NCI-H345 (cell line): Measurements from ENCODE around the gene UBQLN4.

Experiments used
- DNase-seq: peaks from one replicate; lab custom pipeline; 2025; lab: John Stamatoyannopoulos, UW

Gene UBQLN4

DNA sequence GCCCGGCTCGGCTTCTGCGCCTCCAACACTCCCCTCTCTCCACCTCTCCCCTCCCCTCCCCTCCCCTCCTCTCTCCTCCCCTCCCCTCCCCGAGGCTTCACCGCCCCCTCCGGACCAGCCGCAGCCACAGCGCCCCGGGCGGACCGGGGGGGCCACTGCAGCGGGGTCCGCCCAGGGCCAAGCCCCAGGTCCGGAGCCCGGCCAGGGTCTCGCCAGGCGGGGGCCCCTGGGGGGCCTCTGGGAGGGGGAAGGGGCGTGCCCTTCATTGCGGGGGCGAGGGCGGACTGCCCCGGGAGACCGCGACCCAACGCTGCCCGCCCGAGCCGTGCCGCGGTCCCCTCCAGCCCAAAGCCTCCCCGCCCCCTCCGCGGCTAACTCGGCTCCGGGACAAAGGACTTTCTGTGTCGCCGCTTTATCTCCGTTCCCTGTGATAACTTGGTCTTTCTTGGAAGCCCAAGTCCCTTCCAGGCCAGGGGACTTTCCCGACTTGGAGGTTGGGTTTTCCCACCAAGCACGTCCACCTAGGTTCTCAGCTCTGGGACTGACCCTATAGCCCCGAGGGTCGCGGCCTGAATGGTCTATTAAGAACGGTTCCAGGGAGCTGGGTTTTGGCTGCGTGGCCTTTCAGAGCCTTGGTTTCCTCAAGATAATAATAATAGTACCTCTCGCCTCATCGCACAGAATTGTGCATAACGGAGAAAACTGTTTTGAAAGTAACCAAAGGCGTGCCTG is at the start of gene UBQLN4:
UBQLN4 (minus strand) TSS at position 31 of the 732 bp plus-strand sequence. CDS start 97 bp downstream, outside the sequence.
- DNase-seq = peak; percentile 100

DNA sequence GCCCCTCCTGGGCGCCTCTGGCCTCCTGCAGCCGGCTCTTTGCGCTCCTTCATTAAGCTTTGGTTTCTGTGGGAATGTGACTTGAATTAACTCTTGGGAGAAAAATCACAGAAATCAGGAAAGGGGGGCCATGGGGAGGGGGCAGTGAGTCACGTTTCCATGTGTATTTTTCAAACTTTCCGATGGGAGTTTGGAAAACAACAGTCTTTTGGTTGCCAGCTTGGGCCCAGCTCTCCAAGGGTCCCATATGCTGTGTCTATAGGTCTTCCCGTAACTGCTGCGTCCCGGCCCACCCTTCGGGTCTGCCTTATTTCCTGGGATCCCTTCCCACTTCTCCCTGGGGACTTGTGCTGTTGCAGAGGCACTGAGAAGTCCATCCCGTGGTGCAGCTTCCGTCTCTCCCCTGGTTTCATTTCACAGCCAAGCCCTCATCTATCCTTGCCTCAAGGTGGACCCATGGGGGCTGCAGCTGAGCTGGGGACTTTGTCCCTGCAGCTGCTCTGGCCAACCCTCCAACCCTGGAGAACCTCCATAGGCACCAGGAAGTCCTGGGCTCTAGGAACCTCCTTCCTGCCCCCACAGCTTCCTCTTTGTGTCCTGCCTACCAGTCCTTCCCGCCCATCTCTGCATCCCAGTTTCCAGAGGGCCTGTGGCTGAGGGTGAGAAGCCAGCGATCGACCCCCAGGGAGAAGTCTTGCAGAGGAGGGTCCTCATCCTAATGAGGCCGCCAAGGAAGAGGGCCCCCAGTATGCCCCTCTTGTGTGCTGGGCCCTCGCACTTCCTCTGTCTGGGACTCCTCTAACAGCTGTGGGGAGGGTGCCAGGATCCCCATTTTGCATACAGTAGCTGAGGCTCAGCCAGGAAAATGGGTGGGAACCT is 49.3 kb upstream of the UBQLN4 start:
- DNase-seq = no peak

DNA sequence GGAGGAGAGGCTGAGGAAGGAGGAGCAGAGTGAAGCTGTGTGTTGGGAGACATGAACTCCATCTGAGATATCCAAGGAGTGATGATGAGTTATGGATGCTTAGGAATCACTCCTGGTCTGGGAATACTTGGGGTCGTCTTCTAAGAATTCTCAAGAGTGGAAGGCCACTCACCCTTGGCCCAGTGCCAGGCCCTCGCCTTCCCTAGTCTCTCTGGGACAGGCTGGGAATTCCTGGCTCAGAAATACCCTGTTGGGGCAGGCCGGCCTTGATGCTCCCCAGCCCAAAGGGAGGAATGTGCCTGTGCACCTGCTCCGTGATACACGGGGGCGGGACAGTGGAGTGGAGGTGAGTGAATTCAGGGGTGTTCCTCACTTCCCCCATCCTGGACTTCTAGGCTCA is 48.3 kb upstream of the UBQLN4 start:
- no peak for DNase-seq

DNA sequence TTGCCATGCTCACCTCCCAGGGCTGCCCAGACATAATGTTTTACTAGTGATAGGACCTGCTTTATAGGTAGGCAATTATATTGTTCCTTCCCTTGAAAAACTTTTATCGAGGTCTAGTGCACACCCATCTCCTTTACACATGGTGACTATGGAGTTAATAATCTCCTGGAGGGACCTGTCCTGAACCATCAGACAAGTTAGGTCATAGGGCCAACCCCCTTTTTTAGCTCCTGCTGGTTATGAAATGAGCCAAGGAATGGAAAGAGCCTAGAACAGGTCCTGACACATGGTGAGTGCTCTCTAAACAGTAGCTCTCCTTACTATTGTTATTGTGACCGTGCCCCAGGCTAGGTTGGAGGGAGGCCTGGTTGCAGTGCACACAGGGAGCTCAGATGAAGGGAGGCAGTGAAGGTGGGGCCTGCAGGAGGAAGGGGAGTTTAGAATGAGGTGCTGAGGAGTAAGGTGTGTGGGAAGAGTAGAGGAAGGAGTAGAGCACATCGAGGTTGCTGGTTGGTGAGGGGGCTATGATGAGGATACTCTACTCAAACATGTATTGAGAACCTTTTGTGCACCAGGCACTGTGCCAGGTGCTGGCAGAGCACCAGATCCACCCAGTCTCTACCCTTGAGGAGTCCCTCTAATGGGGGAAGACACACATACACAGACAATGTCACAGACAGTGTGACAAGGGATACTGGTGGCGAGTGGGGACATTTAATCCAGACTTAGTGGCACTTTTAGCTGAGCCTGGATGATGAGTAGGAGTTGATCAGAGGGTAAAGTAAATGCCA is 46.8 kb upstream of the UBQLN4 start:
- peak; percentile 78 for DNase-seq

DNA sequence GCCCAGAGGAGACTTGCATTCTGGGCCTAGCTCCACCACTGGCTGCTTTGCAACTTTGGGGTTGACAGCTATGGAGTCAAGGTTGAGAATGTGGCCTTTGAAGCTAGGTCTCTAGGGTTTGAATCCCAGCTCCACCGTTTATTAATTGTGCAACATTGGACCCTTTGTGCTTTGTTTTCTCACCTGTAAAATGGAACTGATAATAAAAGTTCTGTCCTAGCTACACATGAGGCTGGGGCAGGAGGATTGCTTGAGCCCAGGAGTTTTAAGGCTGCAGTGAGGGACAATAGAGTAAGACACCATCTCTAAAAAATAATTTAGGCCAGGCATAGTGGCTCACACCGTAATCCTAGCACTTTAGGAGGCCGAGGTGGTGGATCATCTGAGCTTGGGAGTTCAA is 45.7 kb upstream of the UBQLN4 start:
- no peak for DNase-seq

DNA sequence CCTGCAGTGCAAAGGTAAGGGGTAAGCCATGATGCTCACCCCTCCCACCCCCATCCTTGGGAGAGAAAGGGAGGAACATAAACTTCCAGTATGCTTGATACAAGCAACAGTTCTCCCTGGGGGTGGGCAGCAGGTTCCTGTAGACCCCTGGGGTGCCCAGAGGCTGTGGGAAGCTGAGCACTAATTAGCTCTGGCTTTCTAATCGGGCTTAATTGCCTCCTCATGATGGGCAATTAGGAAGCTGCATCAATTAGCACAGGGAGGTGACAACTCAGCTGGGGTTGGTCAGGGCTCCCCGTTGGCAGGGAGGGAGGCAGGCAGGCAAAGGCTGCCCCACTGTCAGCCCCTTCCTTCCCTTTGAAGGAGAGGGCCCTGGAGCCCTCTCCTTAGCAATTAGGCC is 45.2 kb upstream of the UBQLN4 start:
- no peak for DNase-seq

DNA sequence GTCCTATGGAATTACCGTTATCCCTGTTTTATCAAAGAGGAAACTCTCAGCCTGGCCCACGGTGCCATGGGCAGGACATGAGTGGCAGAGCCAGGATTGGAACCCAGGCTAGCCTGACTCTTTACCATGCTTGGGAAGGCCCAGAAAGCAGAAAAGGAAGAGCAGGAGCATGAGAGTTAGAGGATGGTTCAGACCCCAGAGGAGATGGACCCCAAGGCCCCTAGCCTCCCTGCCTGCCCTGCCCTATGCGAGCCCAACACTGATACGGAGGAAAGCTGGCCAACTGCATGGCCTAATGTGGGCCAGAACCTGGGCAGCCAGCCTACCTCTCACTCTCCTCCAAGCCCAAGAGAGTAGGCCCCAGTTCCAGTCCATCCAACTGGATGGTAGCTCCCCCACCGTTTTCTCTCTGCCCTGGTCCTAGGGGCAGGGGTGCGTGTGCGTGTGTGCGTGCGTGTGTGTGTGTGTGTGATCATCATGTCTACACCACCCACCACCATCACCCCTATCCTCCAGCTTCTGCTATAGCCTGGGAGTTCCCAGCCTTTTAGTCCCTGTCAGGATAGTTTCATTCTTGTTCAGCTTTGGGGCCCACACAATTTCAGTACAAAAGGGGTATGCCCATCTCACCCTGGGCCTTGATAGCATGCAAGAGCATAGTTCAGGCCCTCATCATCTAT is 44.0 kb upstream of the UBQLN4 start:
- DNase-seq = no peak

DNA sequence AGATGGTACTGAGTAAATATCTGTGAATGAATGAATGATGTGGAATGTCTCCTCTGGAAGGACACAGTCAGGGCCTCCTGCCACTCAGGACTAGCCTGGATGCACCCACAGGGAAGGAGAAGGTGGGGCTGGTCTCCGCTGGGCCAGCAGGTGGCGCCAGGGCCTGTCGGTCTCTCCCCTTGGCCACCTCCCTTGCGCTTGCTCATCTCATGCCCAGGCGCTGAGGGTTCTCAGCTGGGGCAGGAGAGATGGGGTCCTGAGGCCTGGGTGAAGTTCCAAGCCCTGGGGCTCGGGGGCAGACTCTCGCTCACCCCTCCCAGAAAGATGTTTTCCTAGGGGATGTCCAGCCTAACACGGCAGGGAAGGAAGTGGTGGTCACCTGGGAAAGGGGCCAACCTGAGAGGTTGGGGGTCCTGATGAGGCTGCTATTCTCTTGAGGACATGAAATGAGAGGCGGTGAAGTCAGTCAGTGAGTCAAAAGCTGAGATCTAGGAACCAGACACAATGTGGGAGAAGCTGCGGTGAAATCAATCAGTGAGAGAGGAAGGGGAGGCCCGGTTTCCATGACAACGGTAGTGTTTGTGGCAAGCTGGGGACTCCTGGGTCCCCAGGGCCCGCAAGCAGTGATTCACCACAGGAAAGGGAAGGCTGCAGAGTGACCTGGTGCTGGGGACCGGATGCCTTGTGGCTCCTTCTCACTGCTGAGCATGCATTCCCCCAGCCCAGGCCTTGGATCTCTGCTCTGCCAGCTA is 43.2 kb upstream of the UBQLN4 start:
- peak; percentile 94 for DNase-seq

DNA sequence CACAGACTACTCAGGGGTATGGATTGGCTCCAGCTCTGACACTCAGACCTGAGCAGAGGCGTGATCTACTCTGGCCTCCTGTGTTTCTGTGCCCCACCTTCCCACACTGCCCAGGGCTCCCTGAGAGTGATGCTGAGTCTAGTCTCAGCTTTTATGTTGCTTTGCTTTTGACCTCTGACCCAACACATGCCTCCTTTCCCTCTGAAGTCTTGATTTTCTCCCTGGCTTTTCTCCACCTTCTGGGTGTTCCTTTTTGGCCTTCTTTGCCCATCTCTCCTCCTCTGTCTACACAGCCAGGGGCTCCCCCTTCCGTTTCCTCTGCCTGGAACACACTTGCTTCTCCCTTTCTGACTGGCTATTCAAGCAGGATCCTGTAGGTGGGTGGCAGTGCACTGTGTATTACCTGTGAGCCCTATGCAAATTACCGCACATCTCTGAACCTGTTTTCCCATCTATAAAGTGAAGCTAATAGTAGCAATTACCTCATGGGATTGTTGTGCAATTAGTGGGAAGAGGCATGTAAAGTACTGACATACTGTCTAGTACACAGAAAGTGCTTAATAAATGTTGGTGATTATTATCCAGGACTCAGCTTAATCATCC is 42.4 kb upstream of the UBQLN4 start:
- DNase-seq = no peak

DNA sequence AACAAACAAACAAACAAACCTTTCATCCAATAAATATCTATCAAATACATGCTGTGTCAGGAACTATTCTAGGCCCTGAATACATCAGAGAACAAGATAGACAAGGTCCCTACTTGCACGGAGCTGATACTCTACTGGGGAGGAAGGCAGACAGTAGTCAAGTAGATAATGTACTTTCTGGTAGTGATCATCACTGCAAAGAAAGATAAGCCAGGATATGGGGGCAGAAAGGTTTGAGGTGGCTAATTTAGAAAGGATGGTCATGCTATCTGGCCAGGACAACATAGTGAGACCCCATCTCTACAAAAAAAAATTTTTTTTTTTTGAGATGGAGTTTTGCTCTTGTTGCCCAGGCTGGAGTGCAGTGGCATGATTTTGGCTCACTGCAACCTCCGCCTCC is 38.0 kb upstream of the UBQLN4 start:
- DNase-seq = no peak

DNA sequence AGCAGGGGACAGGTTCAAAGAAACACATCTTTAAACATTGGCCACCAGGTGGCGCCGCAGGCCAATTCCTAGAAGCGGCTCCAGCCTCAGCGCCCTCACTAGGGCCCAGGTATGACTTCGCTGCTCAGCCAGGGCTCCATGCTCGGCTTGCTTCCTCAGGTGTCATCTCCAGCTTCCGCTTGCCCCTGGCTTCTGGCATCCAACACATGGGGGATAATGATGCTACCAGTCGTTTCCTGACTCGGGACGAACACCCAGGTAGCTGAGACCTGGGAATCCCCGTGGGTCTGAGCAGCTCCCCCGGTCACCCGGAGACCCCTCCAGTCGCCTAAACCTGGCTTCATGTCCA is 37.2 kb upstream of the UBQLN4 start:
- peak; percentile 99 for DNase-seq

DNA sequence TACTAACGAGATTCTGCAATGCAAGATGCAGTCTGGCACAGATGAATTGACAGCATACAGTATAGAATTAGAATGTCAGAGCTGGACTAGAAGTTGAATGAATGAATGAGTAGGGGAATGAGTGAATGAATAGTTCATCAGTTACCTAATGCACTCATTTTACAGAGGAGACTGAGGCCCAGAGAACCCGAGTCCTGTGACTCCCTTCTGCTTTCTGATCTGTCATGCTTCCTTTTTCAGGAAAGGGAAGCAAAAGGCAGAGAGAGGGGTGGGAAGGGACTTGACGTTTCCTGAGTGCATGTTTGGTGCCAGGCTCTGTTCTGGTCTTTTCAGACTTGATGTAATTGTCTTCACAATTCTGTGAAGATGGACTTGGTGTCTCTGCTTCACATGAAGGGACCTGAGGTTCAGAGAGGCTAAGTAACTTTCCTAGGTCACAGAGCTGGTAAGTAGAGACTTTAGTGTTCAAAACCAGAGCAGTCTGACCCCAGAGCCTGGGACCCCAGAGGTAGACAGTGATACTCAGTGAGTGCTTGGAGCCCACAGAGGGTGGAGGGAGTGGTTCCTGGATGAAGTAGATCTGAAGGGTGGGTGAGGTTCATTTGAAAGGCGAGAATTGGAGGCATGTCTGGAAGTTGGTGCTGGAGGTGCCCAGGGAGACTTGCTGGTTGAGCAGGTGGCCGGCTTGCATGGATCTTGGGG is 36.7 kb upstream of the UBQLN4 start:
- DNase-seq = no peak

DNA sequence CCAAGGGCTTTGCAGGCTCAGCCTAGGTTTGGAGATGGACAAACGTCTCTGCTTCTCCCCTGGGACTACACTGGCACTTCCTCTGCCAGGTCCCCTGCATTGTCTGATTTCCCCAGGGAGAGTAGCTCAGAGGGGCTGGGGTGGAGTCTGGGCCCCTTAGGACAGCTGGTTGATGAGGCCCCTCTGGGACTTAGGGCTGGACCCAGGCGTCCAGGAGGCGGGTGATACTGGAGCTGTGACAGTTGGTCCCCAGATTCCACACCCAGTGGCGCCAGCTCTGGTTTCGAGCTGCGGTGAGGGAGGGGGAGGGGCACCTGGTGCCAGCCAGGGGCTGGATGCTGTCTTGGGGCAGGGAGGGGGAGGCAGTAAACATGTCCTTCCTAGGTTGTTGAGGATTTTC is 36.1 kb upstream of the UBQLN4 start:
- DNase-seq = no peak

DNA sequence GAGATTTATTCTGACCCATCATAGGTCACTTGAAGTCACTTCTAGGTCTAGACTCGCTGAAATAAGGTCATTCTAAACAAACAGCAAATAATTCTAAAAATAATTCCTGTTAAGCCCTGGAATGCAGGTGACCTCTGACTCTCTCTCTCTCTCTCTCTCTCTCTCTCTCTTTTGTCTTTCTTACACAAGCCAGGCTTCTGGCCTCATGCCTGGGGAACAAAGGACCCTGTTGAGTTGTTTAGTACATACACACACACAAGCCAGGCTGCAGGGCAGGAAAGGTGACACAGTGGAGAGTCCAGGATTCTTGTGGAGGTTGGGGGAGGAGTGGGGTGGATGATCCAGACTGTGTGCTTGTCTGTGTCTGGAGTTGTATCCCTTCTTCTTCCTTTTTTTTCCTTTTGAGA is 32.7 kb upstream of the UBQLN4 start:
- DNase-seq = no peak

DNA sequence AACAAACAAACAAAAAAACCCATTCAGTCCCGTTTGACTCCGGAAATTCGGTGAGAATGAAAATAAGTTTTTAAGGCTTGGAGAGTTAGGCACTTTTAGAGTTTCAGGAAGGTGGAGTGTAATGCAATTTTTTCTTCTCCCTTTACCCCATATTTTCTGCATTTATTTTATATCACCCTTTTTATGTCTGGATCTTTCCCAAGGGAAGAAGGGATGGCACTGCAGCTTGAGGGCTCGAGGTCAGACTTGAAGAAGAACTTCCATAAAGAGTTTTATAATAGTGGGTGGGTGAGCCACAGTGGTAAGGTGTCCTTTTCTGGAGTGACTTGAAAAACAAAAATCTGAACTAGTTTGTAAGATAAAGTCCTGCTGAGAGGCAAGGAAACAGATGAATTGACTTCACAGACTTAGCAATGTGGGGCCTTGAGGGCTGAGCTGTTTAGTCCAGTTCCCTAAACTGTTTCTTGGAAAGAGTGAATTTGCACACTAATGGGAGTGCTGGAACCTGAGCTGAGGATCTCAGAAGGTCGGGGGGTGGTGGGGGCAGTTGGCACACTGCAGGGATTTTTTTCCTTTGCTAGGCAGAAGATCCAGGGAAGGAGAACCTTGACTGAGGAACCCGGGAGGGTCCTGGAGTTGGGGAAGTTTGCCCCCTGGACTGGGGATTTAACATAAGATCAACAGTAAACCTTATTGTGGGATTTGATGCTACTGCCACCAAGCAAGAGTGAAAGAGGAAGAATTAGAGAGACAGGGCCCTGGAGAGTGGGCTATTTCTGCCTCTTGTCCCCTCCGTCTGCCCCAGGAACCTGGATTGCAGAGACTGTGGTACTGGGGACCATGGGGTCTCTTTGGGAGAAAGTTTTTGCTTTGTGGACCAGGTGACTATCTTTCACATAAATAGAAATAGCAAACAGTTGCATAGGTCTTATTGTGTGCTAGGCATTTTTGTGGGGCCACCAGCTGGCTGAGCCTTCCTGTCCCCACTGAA is 30.5 kb upstream of the UBQLN4 start:
- DNase-seq = no peak

DNA sequence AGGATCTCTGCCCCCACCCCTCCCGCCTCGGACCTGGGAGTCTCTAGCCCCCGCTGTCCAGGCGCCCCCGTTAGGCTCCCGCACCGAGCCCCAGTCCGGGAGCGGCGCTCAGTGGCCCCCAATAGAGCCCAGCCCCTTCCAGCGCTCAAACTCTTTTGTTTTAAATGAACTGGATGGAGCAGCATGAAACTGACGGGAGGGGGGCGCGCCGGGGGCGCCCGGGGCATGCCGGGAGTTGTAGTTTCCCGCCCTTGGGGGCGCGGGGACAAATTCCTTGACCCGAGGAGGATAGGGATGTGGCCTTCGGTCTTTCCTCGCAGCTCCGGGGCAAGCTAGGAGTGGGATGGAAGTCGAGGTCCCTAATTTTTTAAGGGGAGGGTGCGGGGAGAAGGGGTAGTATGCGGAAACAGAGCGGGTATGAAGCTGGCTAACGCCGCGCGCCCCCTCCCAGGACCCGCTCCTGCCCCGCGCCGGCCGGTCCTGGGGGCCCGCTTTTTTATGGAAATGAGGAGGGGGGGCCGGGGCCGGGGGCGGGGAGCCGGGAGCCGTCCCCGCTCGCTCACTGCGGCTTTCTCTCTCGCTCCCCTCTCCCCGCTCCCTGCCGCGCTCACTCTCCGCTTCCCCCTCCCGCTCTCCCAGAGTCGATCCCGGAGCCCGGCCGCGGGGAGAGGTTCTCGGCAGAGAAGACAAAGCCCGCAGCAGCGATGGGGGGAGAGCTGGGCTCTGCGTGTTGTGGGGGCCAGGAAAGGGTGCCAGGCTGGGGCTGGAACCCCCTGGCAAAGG is 28.9 kb upstream of the UBQLN4 start, which contains the start of gene MEX3A:
MEX3A (minus strand) TSS at position 157 of the 783 bp plus-strand sequence. CDS start 467 bp downstream, outside the sequence.
- peak; percentile 97 for DNase-seq

DNA sequence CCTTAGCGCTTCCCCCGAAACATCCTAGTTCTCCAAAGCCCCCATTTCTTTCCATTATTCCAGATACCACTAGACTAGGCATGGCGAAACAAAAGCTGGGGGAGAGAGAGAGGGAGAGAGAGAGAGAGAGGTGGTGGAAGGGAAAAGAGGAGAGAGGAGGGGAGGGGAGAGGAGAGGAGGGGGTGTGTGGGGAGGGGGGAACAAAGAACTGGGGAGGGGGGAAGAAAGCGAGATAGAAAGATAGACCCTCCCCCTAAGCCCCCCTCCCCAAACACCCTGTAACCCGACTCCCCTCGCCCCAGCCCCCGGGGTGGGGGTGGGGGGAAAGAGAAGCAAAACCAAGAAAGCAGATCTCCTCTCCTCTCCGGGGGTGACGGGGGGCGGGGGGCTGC is 28.3 kb upstream of the UBQLN4 start:
- DNase-seq = peak; percentile 77
